Fibroblast of lung (primary cell): ENCODE results near the gene KRTAP4-12.
"Not testable (repeated sequence)": the region's sequence is repeated elsewhere in the genome, so short reads cannot be mapped to it uniquely, and the experiment has no call there.

Experiments
- EZH2 ChIP-seq: IDR thresholded peaks from 2 replicates; pipeline ENCODE4 v1.5.1; 2012; ENCODE audit warnings: low read length, control low read depth, mild to moderate bottlenecking; ENCODE audit errors: missing control alignments
- TF ChIP-seq, protein P1 (sequence below), 2 donors: IDR thresholded peaks in 1 of 2; conservative IDR thresholded peaks in 1 of 2; 1 replicate in 1 of 2; 2 replicates in 1 of 2; pipeline ENCODE4 v1.5.1; 2011 to 2012; ENCODE audit warnings: low read length in 2 of 2, control low read depth in 1 of 2, inconsistent platforms in 1 of 2, low read depth in 1 of 2, mild to moderate bottlenecking in 1 of 2

DNA sequence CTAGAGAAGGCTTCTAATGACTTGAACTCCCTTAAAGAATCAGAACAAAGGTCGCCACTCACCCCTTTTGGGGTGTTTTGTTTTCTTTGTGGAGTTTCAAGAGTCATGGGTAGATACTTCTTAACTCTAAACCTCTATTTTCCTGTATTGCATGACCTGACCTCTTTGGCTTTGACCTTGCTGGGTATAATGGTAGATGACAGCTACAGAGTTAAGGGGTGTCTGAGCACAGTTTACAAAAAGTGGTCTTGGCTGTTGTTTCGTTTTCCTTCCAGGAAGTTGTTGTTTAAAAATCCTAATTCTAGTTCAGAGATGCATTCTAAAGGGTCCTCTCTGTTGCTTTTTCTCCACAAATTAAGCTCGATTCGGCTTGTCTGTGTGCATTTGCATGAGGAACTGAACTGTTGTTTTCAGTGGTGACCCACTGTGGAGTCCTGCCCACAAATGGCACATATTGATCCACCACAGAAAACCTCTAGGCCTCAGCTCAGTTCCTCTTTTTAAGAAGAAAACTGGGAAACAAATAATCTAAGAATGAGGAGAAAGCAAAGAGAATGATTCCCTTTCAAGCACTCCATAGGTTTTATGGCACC, 35.1 kb downstream of the KRTAP4-12 start:
- TF ChIP-seq, protein P1, sequence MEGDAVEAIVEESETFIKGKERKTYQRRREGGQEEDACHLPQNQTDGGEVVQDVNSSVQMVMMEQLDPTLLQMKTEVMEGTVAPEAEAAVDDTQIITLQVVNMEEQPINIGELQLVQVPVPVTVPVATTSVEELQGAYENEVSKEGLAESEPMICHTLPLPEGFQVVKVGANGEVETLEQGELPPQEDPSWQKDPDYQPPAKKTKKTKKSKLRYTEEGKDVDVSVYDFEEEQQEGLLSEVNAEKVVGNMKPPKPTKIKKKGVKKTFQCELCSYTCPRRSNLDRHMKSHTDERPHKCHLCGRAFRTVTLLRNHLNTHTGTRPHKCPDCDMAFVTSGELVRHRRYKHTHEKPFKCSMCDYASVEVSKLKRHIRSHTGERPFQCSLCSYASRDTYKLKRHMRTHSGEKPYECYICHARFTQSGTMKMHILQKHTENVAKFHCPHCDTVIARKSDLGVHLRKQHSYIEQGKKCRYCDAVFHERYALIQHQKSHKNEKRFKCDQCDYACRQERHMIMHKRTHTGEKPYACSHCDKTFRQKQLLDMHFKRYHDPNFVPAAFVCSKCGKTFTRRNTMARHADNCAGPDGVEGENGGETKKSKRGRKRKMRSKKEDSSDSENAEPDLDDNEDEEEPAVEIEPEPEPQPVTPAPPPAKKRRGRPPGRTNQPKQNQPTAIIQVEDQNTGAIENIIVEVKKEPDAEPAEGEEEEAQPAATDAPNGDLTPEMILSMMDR (conservative IDR thresholded peaks at IDR 0.05 in 1 of 2, IDR thresholded peaks at IDR 0.05 in 1 of 2; ENCODE audit: low read depth in 1 of 2, low read length in 2 of 2): not testable (repeated sequence)
- TF ChIP-seq EZH2: not testable (repeated sequence)
